ENCODE data around the gene TKTL1.

- TF ChIP-seq EZH2 (IDR thresholded peaks at IDR 0.05; ENCODE audit: borderline replicate concordance, insufficient read depth, low read length, poor library complexity, severe bottlenecking) (no peak), REST (IDR thresholded peaks at IDR 0.05; ENCODE audit: borderline replicate concordance) (no peak), POLR2AphosphoS5 (IDR thresholded peaks at IDR 0.05) (no peak), CTCF (IDR thresholded peaks at IDR 0.05; ENCODE audit: poor library complexity, severe bottlenecking) (no peak), EP300 (conservative IDR thresholded peaks at IDR 0.05; ENCODE audit: poor library complexity, severe bottlenecking) (no peak), RAD21 (conservative IDR thresholded peaks at IDR 0.05) (no peak), MXI1 (conservative IDR thresholded peaks at IDR 0.05; ENCODE audit: poor library complexity, severe bottlenecking) (no peak)
These were observed 9.3 kb downstream of the TKTL1 start for GRCh38 chrX:154304846-154305245.

All from neural cell (in vitro differentiated cells).